HepG2 (cell line): ENCODE measurements around the gene ARPC1A. TPM values are rescaled to one million over a fixed set of nuclear protein-coding genes. Genes with fewer than 3 reads are reported as not detected.

ENCODE experiments used
- HNF1A ChIP-seq, 2 experiments: sonication (generic) in 1 of 2; formaldehyde crosslinking in 1 of 2; IDR thresholded peaks; 2 replicates each; pipeline versions ENCODE4 v1.4.0 to v1.6.1; 2016 to 2020; ENCODE audit warnings: borderline replicate concordance in 1 of 2, low read depth in 1 of 2, mild to moderate bottlenecking in 1 of 2, missing genetic modification reagents in 1 of 2
- IRX3 ChIP-seq: sonication (generic); formaldehyde crosslinking; IDR thresholded peaks from 2 replicates; pipeline ENCODE4 v1.8.1; 2023; ENCODE audit warnings: mild to moderate bottlenecking, low read depth, missing genetic modification reagents, borderline replicate concordance
- MIER3 ChIP-seq: IDR thresholded peaks from 2 replicates; pipeline ENCODE4 v1.6.1; 2016; ENCODE audit warnings: missing compliant biosample characterization, borderline replicate concordance
- RBAK ChIP-seq: sonication (generic); formaldehyde crosslinking; IDR thresholded peaks from 2 replicates; pipeline ENCODE4 v1.5.1; 2020; ENCODE audit warnings: mild to moderate bottlenecking, missing genetic modification reagents
- SNAI1 ChIP-seq: sonication (generic); formaldehyde crosslinking; IDR thresholded peaks from 2 replicates; pipeline ENCODE4 v1.5.0; 2020; ENCODE audit warnings: mild to moderate bottlenecking, missing genetic modification reagents, borderline replicate concordance
- SOX6 ChIP-seq, 2 experiments: fragments of 450-650 bp in 1 of 2; sonication (generic) in 1 of 2; formaldehyde crosslinking in 1 of 2; IDR thresholded peaks; 2 replicates each; pipeline versions ENCODE4 v1.4.0 to v1.6.1; 2017 to 2020; ENCODE audit warnings: antibody characterized with exemption in 1 of 2, mild to moderate bottlenecking in 1 of 2, missing genetic modification reagents in 1 of 2
- SRY ChIP-seq: sonication (generic); formaldehyde crosslinking; IDR thresholded peaks from 2 replicates; pipeline ENCODE4 v1.8.0; 2022; ENCODE audit warnings: mild to moderate bottlenecking, missing genetic modification reagents
- TERF1 ChIP-seq: sonication (generic); formaldehyde crosslinking; IDR thresholded peaks from 2 replicates; pipeline ENCODE4 v1.8.0; 2022; ENCODE audit warnings: mild to moderate bottlenecking, missing genetic modification reagents, moderate library complexity
- ZBTB21 ChIP-seq: sonication (generic); formaldehyde crosslinking; IDR thresholded peaks from 2 replicates; pipeline ENCODE4 v1.4.0; 2020; ENCODE audit warnings: missing genetic modification reagents
- ZNF292 ChIP-seq: sonication (generic); formaldehyde crosslinking; IDR thresholded peaks from 2 replicates; pipeline ENCODE4 v1.8.1; 2022; ENCODE audit warnings: mild to moderate bottlenecking, low read depth, missing genetic modification reagents, borderline replicate concordance
- ZNF549 ChIP-seq: sonication (generic); formaldehyde crosslinking; IDR thresholded peaks from 2 replicates; pipeline ENCODE4 v1.5.0; 2020; ENCODE audit warnings: missing genetic modification reagents
- ZNF562 ChIP-seq: sonication (generic); formaldehyde crosslinking; IDR thresholded peaks from 2 replicates; pipeline ENCODE4 v1.8.0; 2022; ENCODE audit warnings: missing genetic modification reagents, borderline replicate concordance
- ZNF704 ChIP-seq: sonication (generic); formaldehyde crosslinking; IDR thresholded peaks from 2 replicates; pipeline ENCODE4 v1.8.1; 2023; ENCODE audit warnings: mild to moderate bottlenecking, inconsistent platforms, moderate library complexity, missing genetic modification reagents, borderline replicate concordance
- polyA plus RNA-seq, 8 experiments: library from polyadenylated mRNA; depleted of rRNA in 3 of 8; stranded (reverse) in 7 of 8; unstranded in 1 of 8; fragments of >200 nt; fragmentation: Illumina TruSeq in 4 of 8; extraction: Trizol in 4 of 8; gene quantifications; 2 replicates each; pipeline versions ENCODE4 v1.2.1 to v1.2.3, GENCODE V29; 2011 to 2016; ENCODE audit warnings: low read depth in 4 of 8, missing spikeins in 1 of 8, mixed read lengths in 1 of 8; ENCODE audit not compliant: insufficient read depth in 1 of 8
- total RNA-seq, 5 experiments: library from RNA; depleted of rRNA; stranded (reverse); fragments of >200 nt; fragmentation: Illumina TruSeq; extraction: Trizol; gene quantifications; 2 replicates each; pipeline ENCODE4 v1.2.3, GENCODE V29; 2016; ENCODE audit warnings: low read depth in 1 of 5
- TF ChIP-seq, protein P1 (sequence below): sonication (generic); formaldehyde crosslinking; IDR thresholded peaks from 2 replicates; pipeline ENCODE4 v1.4.0; 2020; ENCODE audit warnings: missing genetic modification reagents, mild to moderate bottlenecking, borderline replicate concordance

ARPC1A gene
- total and polyA plus RNA-seq, 2 of the 13 experiments (the other 11 are each of a cell fraction or from before 2014, with no cell fraction given) = 44.3 to 88.5 TPM

DNA sequence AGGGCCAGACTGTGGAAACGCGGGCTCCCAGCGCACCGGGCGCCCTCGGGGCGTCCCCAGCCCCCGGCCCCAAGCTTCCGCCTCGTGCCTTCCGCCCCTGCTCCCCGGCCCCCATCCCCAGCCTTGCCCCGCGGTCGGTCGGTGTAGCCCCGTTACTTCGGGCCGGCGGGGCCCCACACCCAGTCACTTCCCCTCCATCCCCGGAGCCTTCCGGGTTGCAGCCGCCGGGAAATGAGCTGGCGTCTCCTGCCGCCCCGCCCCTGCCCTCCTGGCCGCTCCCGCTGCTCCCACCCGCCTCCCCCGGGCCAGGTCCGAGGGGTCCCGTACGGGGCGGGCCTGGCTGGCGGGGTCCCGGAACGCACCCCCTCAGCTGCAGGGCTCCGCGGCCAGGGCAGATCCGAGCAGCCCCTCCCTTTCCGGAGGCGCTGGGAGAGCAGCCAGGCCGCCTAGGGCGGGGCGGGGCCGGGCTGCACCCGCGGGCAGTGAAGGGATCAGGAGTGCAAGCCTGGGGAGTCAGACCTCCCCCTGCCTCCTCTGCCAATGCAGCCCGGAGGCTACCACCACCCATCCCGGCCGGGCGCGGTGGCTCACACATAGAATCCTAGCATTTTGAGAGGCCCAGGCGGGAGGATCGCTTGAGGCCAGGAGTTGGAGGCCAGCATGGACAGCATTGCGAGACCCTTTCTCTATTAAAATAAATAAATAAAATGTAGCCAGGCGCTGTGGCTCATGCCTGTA lies 49.5 kb downstream of the ARPC1A start (continued):
- TF ChIP-seq TERF1 = no peak
- no peak for TF ChIP-seq SNAI1 (CRISPR knock-in tag)
- TF ChIP-seq ZNF549 (CRISPR knock-in tag) = no peak
- TF ChIP-seq SRY = no peak
- TF ChIP-seq ZNF292 = no peak
- no peak for TF ChIP-seq IRX3 (CRISPR knock-in tag)
- TF ChIP-seq HNF1A (IDR thresholded peaks at IDR 0.05; ENCODE audit: low read depth) = no peak
- TF ChIP-seq HNF1A (CRISPR knock-in tag; IDR thresholded peaks at IDR 0.05; ENCODE audit: borderline replicate concordance) = peak; percentile 44; the same call in 1 of the 2 replicates
- no peak for TF ChIP-seq SOX6 (IDR thresholded peaks at IDR 0.05)
- no peak for TF ChIP-seq SOX6 (CRISPR knock-in tag; IDR thresholded peaks at IDR 0.05)
- TF ChIP-seq ZNF704 (CRISPR knock-in tag) = no peak
- TF ChIP-seq, protein P1, sequence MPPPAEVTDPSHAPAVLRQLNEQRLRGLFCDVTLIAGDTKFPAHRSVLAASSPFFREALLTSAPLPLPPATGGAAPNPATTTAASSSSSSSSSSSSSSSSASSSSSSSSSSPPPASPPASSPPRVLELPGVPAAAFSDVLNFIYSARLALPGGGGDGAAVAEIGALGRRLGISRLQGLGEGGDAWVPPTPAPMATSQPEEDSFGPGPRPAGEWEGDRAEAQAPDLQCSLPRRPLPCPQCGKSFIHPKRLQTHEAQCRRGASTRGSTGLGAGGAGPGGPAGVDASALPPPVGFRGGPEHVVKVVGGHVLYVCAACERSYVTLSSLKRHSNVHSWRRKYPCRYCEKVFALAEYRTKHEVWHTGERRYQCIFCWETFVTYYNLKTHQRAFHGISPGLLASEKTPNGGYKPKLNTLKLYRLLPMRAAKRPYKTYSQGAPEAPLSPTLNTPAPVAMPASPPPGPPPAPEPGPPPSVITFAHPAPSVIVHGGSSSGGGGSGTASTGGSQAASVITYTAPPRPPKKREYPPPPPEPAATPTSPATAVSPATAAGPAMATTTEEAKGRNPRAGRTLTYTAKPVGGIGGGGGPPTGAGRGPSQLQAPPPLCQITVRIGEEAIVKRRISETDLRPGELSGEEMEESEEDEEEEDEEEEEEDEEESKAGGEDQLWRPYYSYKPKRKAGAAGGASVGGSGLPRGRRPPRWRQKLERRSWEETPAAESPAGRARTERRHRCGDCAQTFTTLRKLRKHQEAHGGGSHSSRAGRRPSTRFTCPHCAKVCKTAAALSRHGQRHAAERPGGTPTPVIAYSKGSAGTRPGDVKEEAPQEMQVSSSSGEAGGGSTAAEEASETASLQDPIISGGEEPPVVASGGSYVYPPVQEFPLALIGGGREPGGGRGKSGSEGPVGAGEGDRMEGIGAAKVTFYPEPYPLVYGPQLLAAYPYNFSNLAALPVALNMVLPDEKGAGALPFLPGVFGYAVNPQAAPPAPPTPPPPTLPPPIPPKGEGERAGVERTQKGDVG = no peak
- no peak for TF ChIP-seq RBAK
- TF ChIP-seq ZNF562 (CRISPR knock-in tag) = no peak
- TF ChIP-seq ZBTB21 = no peak
- TF ChIP-seq MIER3 (CRISPR knock-in tag) = no peak
